H1 (cell line): ENCODE data around the gene GOLGA7B.
A peak's percentile ranks its signal among the peaks of the same experiment; 100 is the strongest.

ENCODE experiments used
- CTCF ChIP-seq, 3 experiments: IDR thresholded peaks; 1 replicate in 2 of 3; 2 replicates in 1 of 3; pipeline versions ENCODE4 v1.5.1 to v1.6.1; 2011; ENCODE audit warnings: low read length in 3 of 3, mild to moderate bottlenecking in 3 of 3, inconsistent platforms in 2 of 3, low read depth in 1 of 3, moderate library complexity in 1 of 3; ENCODE audit not compliant: insufficient read depth in 1 of 3; ENCODE audit errors: control extremely low read depth in 1 of 3
- EGR1 ChIP-seq: IDR thresholded peaks from 2 replicates; pipeline ENCODE4 v1.6.1; 2011; ENCODE audit warnings: low read depth, low read length, borderline replicate concordance
- TAF1 ChIP-seq: IDR thresholded peaks from 2 replicates; pipeline ENCODE4 v1.6.1; 2011; ENCODE audit warnings: mild to moderate bottlenecking, low read depth, low read length
- TBP ChIP-seq: IDR thresholded peaks from 2 replicates; pipeline ENCODE4 v1.6.1; 2011; ENCODE audit warnings: low read depth, low read length, improper control_type of control experiment
- USF2 ChIP-seq: IDR thresholded peaks from 2 replicates; pipeline ENCODE4 v1.6.1; 2011; ENCODE audit warnings: low read length, improper control_type of control experiment
- ZNF274 ChIP-seq: IDR thresholded peaks from 2 replicates; pipeline ENCODE4 v1.7.0; 2012; ENCODE audit warnings: low read length, borderline replicate concordance; ENCODE audit errors: extremely low read depth

GRCh38 chr10:97866524-97867219, 17.0 kb downstream of the GOLGA7B start:
- TF ChIP-seq ZNF274 (no peak), TBP (no peak), CTCF (IDR thresholded peaks at IDR 0.05; ENCODE audit: control extremely low read depth in 1 of 3, insufficient read depth in 1 of 3, low read depth in 1 of 3, low read length in 3 of 3) (peak; percentile 9 to 34 (median 31); a peak in 3 of 4 replicates), TAF1 (no peak), USF2 (no peak), EGR1 (no peak)
